GM18507 (cell line): ENCODE measurements around the gene ENOPH1.
"Not testable (repeated sequence)": the region's sequence is repeated elsewhere in the genome, so short reads cannot be mapped to it uniquely, and the experiment has no call there.

Experiments
- DNase-seq: peaks from one replicate; pipeline ENCODE4 v3.0.0; 2011; ENCODE audit warnings: low read depth; ENCODE audit not compliant: insufficient read length; ENCODE audit errors: extremely low spot score
- FAIRE-seq: peaks from 2 replicates; lab custom pipeline; 2011; peaks lifted over from hg19 to GRCh38; lab: Jason Lieb, UNC

The ENOPH1 gene

GRCh38 chr4:82461710-82462109 is 31.3 kb downstream of the ENOPH1 start:
- FAIRE-seq, result no peak
- no peak for DNase-seq

- peak; percentile 60 for DNase-seq
- peak; percentile 70 for FAIRE-seq
These were observed 32.0 kb downstream of the ENOPH1 start for GRCh38 chr4:82462415-82462831.

- FAIRE-seq (no peak), DNase-seq (no peak)
These were observed 32.8 kb downstream of the ENOPH1 start for GRCh38 chr4:82463221-82463620.

- DNase-seq (no peak), FAIRE-seq (no peak)
These were observed 37.1 kb downstream of the ENOPH1 start for GRCh38 chr4:82467471-82467870.

- no peak for DNase-seq
These were observed 39.5 kb downstream of the ENOPH1 start for GRCh38 chr4:82469791-82470345.

GRCh38 chr4:82473080-82473479 is 42.7 kb downstream of the ENOPH1 start:
- not testable (repeated sequence) for DNase-seq
- peak; percentile 51 for FAIRE-seq

More at GRCh38 chr4:82469791-82470345, 39.5 kb downstream of the ENOPH1 start:
- no peak for FAIRE-seq

GRCh38 chr4:82473621-82474164 is 43.3 kb downstream of the ENOPH1 start:
- DNase-seq (no peak), FAIRE-seq (no peak)

- not testable (repeated sequence) for DNase-seq, FAIRE-seq
These were observed 45.5 kb downstream of the ENOPH1 start for GRCh38 chr4:82475931-82476330.

GRCh38 chr4:82477469-82477868 is 47.1 kb downstream of the ENOPH1 start:
- FAIRE-seq, result not testable (repeated sequence)

DNA sequence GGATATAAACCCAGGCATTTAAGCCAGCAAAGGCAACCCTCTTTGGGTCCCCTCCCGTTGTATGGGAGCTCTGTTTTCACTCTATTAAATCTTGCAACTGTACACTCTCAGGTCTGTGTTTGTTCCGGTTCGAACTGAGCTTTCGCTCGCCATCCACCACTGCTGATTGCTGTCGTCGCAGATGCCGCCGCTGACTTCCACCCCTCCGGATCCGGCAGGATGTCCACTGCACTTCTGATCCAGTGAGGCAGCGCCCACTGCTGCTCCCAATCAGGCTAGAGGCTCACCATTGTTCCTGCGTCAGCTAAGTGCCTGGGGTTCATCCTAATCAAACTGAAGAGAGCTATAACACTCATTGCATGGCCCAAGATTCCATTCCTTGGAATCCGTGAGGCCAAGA is 49.2 kb downstream of the ENOPH1 start:
- no peak for DNase-seq
- no peak for FAIRE-seq

More at GRCh38 chr4:82477469-82477868, 47.1 kb downstream of the ENOPH1 start:
- DNase-seq, result not testable (repeated sequence)

- DNase-seq (no peak), FAIRE-seq (no peak)
These were observed 50.5 kb downstream of the ENOPH1 start for GRCh38 chr4:82480771-82481505.

- DNase-seq (no peak), FAIRE-seq (no peak)
These were observed 51.1 kb downstream of the ENOPH1 start for GRCh38 chr4:82481506-82481840.

- no peak for DNase-seq
- FAIRE-seq, result no peak
These were observed 52.0 kb downstream of the ENOPH1 start for GRCh38 chr4:82482387-82482786.

DNA sequence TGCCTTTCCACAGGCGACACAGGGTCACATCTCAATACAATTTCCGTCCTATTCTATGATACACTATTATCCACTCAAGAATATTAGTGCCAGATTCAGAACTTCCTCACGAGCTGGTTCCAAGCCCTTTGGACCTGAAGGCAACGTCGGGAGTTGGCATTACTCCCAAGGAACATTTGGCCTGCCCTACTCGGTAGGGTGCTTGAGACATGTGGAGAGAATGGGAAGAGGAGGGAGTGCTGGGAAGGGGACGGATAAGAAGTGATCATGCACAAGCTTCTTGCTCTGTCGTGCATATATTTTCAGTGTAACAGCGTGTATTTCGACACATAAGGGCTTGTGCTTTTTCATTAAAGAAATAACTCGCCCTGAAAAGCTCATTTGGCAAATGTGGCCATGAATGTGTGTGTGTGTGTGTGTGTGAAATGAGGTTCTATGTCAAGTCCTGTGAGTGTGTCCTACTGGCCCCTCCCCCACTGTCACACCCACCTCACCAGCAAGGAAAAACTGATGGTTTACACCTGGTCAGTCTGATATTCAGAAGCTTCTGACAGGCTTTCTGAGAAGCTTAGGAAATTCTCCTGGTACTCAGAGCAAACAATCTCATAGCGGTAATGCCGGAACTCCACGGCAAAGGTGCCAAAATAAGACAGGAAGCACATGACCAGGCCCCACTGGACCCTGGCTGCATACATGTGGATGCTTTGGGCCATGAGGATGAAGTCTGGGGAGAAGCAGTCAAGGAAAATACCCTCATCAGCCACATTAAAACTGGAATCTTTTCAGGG is 54.8 kb downstream of the ENOPH1 start:
- FAIRE-seq, result no peak
- no peak for DNase-seq

GRCh38 chr4:82489076-82489475 is 58.7 kb downstream of the ENOPH1 start:
- FAIRE-seq (no peak), DNase-seq (no peak)

- DNase-seq (no peak), FAIRE-seq (no peak)
These were observed 59.6 kb downstream of the ENOPH1 start for GRCh38 chr4:82489987-82490386.

DNA sequence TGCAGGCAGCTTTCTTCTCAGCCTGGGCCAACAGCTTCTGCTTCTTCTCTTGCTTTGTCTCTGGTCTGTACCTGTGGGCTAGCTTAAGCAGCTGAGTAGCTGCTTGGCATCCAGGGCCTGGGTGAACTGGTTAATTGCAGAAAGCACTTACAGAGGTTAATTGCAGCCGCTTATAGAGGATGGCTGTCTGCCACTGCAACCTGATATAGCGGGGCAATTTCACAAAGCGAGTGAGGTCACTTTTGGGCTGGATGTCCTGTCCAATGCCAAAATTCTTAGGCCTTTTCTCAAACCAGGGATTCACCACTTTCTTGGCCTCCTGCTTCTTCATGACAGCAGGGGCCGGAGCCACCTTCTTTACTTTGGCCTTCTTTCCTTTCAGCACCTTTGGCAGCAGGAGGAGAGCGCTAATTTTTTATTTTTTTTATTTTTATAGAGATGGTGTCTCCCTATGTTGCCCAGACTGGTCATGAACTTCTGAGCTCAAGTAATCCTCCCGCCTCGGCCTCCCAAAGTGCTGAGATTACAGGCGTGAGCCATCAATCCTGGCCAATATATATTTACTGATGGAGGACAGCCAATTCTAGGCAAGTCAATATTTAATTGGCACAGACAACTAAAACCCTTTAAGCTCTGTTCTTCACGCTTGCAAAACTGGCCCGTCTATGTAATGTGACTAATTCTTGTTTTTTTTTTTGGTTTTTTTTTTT is 61.0 kb downstream of the ENOPH1 start:
- FAIRE-seq (no peak), DNase-seq (no peak)

DNA sequence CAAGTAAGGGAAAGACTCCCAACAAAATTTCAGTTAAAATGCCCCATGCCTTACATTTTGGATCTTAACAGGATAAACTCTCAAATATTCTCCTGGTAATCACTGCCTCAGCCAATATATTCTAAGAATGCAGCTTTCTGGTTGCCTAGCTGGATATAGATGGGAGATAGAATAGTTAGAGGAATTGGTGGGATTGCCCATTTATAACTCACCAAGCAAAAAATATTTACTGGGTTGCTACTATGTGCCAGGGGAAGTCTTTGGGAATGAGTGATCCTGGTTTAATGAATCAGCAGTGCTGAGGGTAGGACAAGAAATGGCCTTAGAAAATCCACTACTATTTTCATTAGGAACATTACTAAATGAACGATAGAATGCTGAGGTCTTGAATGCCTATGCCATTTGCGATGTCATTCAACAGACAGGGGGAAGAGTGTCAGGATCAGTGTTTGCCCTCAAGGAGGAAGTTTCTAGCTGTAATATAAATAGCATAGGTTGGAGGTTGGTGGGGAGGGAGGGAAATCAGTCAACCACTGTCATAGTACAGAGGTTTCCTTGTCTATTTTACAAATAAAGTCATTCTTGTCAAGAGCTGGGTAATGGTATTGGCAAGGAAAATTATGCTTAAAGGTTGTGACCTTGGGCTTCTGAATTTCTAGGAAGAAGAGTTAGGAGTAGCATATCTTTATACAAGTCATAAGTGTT is 63.5 kb downstream of the ENOPH1 start:
- DNase-seq (no peak), FAIRE-seq (no peak)

DNA sequence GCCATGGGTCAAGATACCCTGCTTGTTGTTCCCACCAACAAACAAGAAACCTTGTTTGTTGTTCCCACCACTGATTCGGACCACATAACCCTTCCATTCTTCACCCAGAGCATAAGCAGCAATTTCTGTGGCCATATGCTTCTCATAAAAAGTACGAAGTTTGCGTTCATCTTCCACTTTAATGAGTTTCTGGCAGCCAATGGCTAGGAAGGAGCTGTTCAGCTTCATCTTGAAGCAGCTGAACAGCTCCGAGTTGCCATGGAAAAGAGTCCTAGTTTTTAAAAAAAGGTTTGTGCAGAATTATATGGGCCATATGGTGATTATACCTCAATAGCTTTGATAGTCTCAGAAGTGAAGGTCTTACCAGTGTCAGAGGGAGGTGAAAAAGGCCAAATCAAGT is 65.3 kb downstream of the ENOPH1 start:
- DNase-seq (no peak), FAIRE-seq (no peak)
